Smooth muscle cell (in vitro differentiated cells): ENCODE measurements around the gene ENAM. TPM values are rescaled to one million over a fixed set of nuclear protein-coding genes. Genes with fewer than 3 reads are reported as not detected.

Experiments used
- DNase-seq: peaks from one replicate; lab custom pipeline; 2025; ENCODE audit not compliant: unreplicated experiment; lab: John Stamatoyannopoulos, UW
- H2AFZ ChIP-seq: fragments of 200-600 bp; sonication (generic); 2 replicates; pipeline ENCODE4 v1.6.0; 2016; ENCODE audit warnings: antibody characterized with exemption, low read depth, mild to moderate bottlenecking
- H3F3A ChIP-seq: fragments of 200-600 bp; sonication (generic); 2 replicates; pipeline ENCODE4 v1.6.0; 2017; ENCODE audit warnings: antibody characterized with exemption, low read depth
- H3K27ac ChIP-seq: fragments of 200-600 bp; sonication (generic); 2 replicates; pipeline ENCODE4 v1.5.1; 2016; ENCODE audit warnings: low read depth, mild to moderate bottlenecking
- H3K27me3 ChIP-seq: fragments of 200-600 bp; sonication (generic); 2 replicates; pipeline ENCODE4 v1.6.1; 2016; ENCODE audit warnings: low read depth, mild to moderate bottlenecking
- H3K36me3 ChIP-seq: fragments of 200-600 bp; sonication (generic); 2 replicates; pipeline ENCODE4 v1.5.1; 2016; ENCODE audit warnings: low read depth
- H3K4me1 ChIP-seq: fragments of 200-600 bp; sonication (generic); 2 replicates; pipeline ENCODE4 v1.5.1; 2016; ENCODE audit warnings: low read depth
- H3K4me2 ChIP-seq: fragments of 200-600 bp; sonication (generic); 2 replicates; pipeline ENCODE4 v1.6.0; 2016; ENCODE audit warnings: mild to moderate bottlenecking
- H3K4me3 ChIP-seq: fragments of 200-600 bp; sonication (generic); 2 replicates; pipeline ENCODE4 v1.5.1; 2016; ENCODE audit warnings: mild to moderate bottlenecking
- H3K79me2 ChIP-seq: fragments of 200-600 bp; sonication (generic); 2 replicates; pipeline ENCODE4 v1.6.0; 2016; ENCODE audit warnings: low read depth, mild to moderate bottlenecking
- H3K9ac ChIP-seq: fragments of 200-600 bp; sonication (generic); 2 replicates; pipeline ENCODE4 v1.6.0; 2016; ENCODE audit warnings: low read depth
- H3K9me3 ChIP-seq: fragments of 200-600 bp; sonication (generic); replicated peaks from 2 replicates; pipeline ENCODE4 v1.5.1; 2016; ENCODE audit warnings: low read depth
- H4K20me1 ChIP-seq: fragments of 200-600 bp; sonication (generic); 2 replicates; pipeline ENCODE4 v1.6.0; 2016; ENCODE audit warnings: low read depth
- WGBS: methylation state at CpG from one replicate; pipeline ENCODE4 v1.1.7; 2016; ENCODE audit warnings: low lambda C conversion rate; 5-methylcytosine and 5-hydroxymethylcytosine counted together
- polyA plus RNA-seq: library from polyadenylated mRNA; unstranded; fragments of >200 nt; fragmentation: Nextera tagmentation; extraction: Ambion mirVana; gene quantifications from 2 replicates; pipeline ENCODE4 v1.2.1, GENCODE V29; 2016
- total RNA-seq: library from RNA; depleted of rRNA; stranded (reverse); fragments of >200 nt; gene quantifications from 2 replicates; pipeline ENCODE4 v1.2.3, GENCODE V29; 2014
- TF ChIP-seq, protein P1 (sequence below): fragments of 200-600 bp; sonication (generic); IDR thresholded peaks from 2 replicates; pipeline ENCODE4 v1.5.1; 2017; ENCODE audit warnings: borderline replicate concordance, mild to moderate bottlenecking, antibody characterized with exemption; ENCODE audit not compliant: insufficient read depth, poor library complexity, severe bottlenecking

The ENAM gene
- total and polyA plus RNA-seq, 2 experiments from 2014 or later, result not detected

DNA sequence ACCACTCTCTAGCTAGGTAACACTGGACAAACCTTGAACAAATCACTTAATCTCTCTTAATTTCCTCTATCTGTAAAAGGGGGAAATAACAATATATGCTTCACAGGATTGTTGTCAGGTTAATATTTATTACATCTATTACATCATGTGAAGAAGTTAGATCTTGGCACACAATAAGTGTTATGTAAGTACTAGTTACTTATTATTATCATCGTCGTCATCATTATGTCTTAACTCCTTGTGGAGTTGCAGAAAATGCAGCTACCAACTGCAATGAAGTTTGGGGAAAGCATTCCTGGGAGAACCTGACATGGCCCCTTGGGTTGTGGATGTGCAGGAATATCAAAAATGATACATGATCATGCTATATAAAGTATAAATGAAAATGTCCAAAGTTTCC lies 42.5 kb downstream of the ENAM start:
- no peak for DNase-seq
- Histone ChIP-seq H3K4me3 (no peak overlapping the region), H3K79me2 (no peaks in the 10 kb centered on the region), H3K27ac (no peak overlapping the region), H3K36me3 (no peaks in the 10 kb centered on the region), H3K9me3 (no peaks in the 10 kb centered on the region), H2AFZ (no peak overlapping the region), H3K4me1 (no peaks in the 10 kb centered on the region), H3K9ac (no peak overlapping the region), H3F3A (no peaks in the 10 kb centered on the region), H3K4me2 (no peak overlapping the region), H3K27me3 (no peaks in the 10 kb centered on the region), H4K20me1 (no peaks in the 10 kb centered on the region)
- TF ChIP-seq, protein P1, sequence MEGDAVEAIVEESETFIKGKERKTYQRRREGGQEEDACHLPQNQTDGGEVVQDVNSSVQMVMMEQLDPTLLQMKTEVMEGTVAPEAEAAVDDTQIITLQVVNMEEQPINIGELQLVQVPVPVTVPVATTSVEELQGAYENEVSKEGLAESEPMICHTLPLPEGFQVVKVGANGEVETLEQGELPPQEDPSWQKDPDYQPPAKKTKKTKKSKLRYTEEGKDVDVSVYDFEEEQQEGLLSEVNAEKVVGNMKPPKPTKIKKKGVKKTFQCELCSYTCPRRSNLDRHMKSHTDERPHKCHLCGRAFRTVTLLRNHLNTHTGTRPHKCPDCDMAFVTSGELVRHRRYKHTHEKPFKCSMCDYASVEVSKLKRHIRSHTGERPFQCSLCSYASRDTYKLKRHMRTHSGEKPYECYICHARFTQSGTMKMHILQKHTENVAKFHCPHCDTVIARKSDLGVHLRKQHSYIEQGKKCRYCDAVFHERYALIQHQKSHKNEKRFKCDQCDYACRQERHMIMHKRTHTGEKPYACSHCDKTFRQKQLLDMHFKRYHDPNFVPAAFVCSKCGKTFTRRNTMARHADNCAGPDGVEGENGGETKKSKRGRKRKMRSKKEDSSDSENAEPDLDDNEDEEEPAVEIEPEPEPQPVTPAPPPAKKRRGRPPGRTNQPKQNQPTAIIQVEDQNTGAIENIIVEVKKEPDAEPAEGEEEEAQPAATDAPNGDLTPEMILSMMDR, result no peak
- WGBS, result 95% methylated on average over 2 of the region's 2 CpGs

GRCh38 chr4:70674191-70674590 lies 45.6 kb downstream of the ENAM start:
- Histone ChIP-seq H3K79me2 (no peaks in the 10 kb centered on the region), H3F3A (no peaks in the 10 kb centered on the region), H3K4me1 (no peaks in the 10 kb centered on the region), H3K9ac (no peak overlapping the region), H3K27me3 (no peaks in the 10 kb centered on the region), H4K20me1 (no peaks in the 10 kb centered on the region), H3K4me2 (no peak overlapping the region), H3K9me3 (no peaks in the 10 kb centered on the region), H2AFZ (no peak overlapping the region), H3K36me3 (no peaks in the 10 kb centered on the region), H3K27ac (no peak overlapping the region), H3K4me3 (no peak overlapping the region)
- no peak for DNase-seq
- TF ChIP-seq, protein P1, result no peak

DNA sequence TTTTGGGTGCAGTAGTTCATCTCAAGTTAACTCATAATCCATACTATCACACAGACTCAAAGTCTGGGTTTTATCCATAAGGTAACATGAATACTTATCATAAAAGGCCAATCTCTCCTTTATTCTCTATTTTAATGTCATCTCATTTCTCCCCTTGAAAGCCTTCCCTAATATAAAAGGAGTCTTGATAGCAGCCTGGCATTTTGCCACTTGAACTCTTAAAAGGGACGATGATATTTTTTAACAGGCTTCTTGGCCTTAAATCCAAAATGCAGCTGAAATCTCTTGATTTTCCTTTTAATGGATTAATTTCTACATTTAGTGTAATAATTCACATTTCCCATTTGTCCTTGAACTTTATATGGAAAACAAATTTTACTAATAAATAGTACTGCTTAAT lies 46.2 kb downstream of the ENAM start:
- Histone ChIP-seq H3K36me3 (no peaks in the 10 kb centered on the region), H3K27me3 (no peaks in the 10 kb centered on the region), H3F3A (no peaks in the 10 kb centered on the region), H4K20me1 (no peaks in the 10 kb centered on the region), H3K4me1 (no peaks in the 10 kb centered on the region), H3K9ac (no peak overlapping the region), H3K4me3 (no peak overlapping the region), H3K79me2 (no peaks in the 10 kb centered on the region), H3K4me2 (no peak overlapping the region), H3K9me3 (no peaks in the 10 kb centered on the region), H2AFZ (no peak overlapping the region), H3K27ac (no peak overlapping the region)
- DNase-seq, result no peak
- TF ChIP-seq, protein P1, result no peak
- WGBS, result 92% methylated on average over 1 of the region's 1 CpG

GRCh38 chr4:70676554-70677090 lies 48.1 kb downstream of the ENAM start:
- TF ChIP-seq, protein P1, result no peak
- Histone ChIP-seq H3K4me3 (no peak overlapping the region), H3K4me2 (no peak overlapping the region), H3K27ac (no peak overlapping the region), H3K4me1 (no peaks in the 10 kb centered on the region), H2AFZ (no peak overlapping the region), H3F3A (no peaks in the 10 kb centered on the region), H3K36me3 (no peaks in the 10 kb centered on the region), H3K79me2 (no peaks in the 10 kb centered on the region), H3K27me3 (no peaks in the 10 kb centered on the region), H3K9ac (no peak overlapping the region), H4K20me1 (no peaks in the 10 kb centered on the region), H3K9me3 (no peaks in the 10 kb centered on the region)
- DNase-seq, result no peak
- 87% methylated on average over 6 of the region's 6 CpGs for WGBS
